ENCODE results near the gene BBS5. TPM values are rescaled to one million over a fixed set of nuclear protein-coding genes. Genes with fewer than 3 reads are reported as not detected.

BBS5 gene
- total RNA-seq, 1 donor from 2014 or later, result 10.2 TPM

GRCh38 chr2:169464466-169464865 is 14.8 kb upstream of the BBS5 start:
- no peak for DNase-seq (ENCODE audit: low spot score in 2 of 2, unreplicated experiment in 2 of 2)
- H3K27ac Mint-ChIP-seq, result no peak overlapping the region
- H3K4me1 Mint-ChIP-seq, result no peaks in the 10 kb centered on the region
- TF ChIP-seq CTCF (IDR thresholded peaks at IDR 0.05; ENCODE audit: unreplicated experiment), result no peak
- no peaks in the 10 kb centered on the region for H3K27me3 Mint-ChIP-seq (ENCODE audit: low read depth)
- H3K36me3 Mint-ChIP-seq, result no peaks in the 10 kb centered on the region
- H3K9me3 Mint-ChIP-seq, result no peaks in the 10 kb centered on the region
- no peak overlapping the region for H3K4me3 Mint-ChIP-seq

- H3K4me3 Mint-ChIP-seq, result no peak overlapping the region
- no peaks in the 10 kb centered on the region for H3K27me3 Mint-ChIP-seq (ENCODE audit: low read depth)
- no peaks in the 10 kb centered on the region for H3K4me1 Mint-ChIP-seq
- no peak for DNase-seq (ENCODE audit: low spot score in 2 of 2, unreplicated experiment in 2 of 2)
- TF ChIP-seq CTCF (IDR thresholded peaks at IDR 0.05; ENCODE audit: unreplicated experiment), result no peak
- H3K9me3 Mint-ChIP-seq, result no peaks in the 10 kb centered on the region
- H3K36me3 Mint-ChIP-seq, result no peaks in the 10 kb centered on the region
- H3K27ac Mint-ChIP-seq, result no peak overlapping the region
Observed at GRCh38 chr2:169464882-169465281, 14.4 kb upstream of the BBS5 start.

GRCh38 chr2:169468841-169469240 is 10.5 kb upstream of the BBS5 start:
- no peaks in the 10 kb centered on the region for H3K27me3 Mint-ChIP-seq (ENCODE audit: low read depth)
- no peaks in the 10 kb centered on the region for H3K4me1 Mint-ChIP-seq
- H3K36me3 Mint-ChIP-seq, result no peaks in the 10 kb centered on the region
- no peak overlapping the region for H3K4me3 Mint-ChIP-seq
- H3K27ac Mint-ChIP-seq, result no peak overlapping the region
- no peaks in the 10 kb centered on the region for H3K9me3 Mint-ChIP-seq
- no peak for DNase-seq (ENCODE audit: low spot score in 2 of 2, unreplicated experiment in 2 of 2)
- TF ChIP-seq CTCF (IDR thresholded peaks at IDR 0.05; ENCODE audit: unreplicated experiment), result no peak

- no peak for TF ChIP-seq CTCF (IDR thresholded peaks at IDR 0.05; ENCODE audit: unreplicated experiment)
- Mint-ChIP-seq H3K36me3 (no peaks in the 10 kb centered on the region), H3K4me3 (no peak overlapping the region), H3K4me1 (no peaks in the 10 kb centered on the region), H3K27ac (no peak overlapping the region), H3K27me3 (ENCODE audit: low read depth) (no peaks in the 10 kb centered on the region), H3K9me3 (no peaks in the 10 kb centered on the region)
- no peak for DNase-seq (ENCODE audit: low spot score in 2 of 2, unreplicated experiment in 2 of 2)
Observed at GRCh38 chr2:169469952-169470572, 9.2 kb upstream of the BBS5 start.

- Mint-ChIP-seq H3K4me3 (no peak overlapping the region), H3K9me3 (no peaks in the 10 kb centered on the region), H3K36me3 (no peaks in the 10 kb centered on the region), H3K27me3 (ENCODE audit: low read depth) (no peaks in the 10 kb centered on the region), H3K27ac (no peak overlapping the region), H3K4me1 (no peaks in the 10 kb centered on the region)
- DNase-seq (ENCODE audit: low spot score in 2 of 2, unreplicated experiment in 2 of 2), result no peak
- TF ChIP-seq CTCF (IDR thresholded peaks at IDR 0.05; ENCODE audit: unreplicated experiment), result no peak
Observed at GRCh38 chr2:169472249-169472648, 7.0 kb upstream of the BBS5 start.

GRCh38 chr2:169476459-169476858 is 2.8 kb upstream of the BBS5 start:
- Mint-ChIP-seq H3K4me3 (no peak overlapping the region), H3K36me3 (no peaks in the 10 kb centered on the region), H3K9me3 (no peaks in the 10 kb centered on the region), H3K4me1 (peaks cover 6% of the 10 kb centered on the region), H3K27ac (no peak overlapping the region), H3K27me3 (ENCODE audit: low read depth) (no peaks in the 10 kb centered on the region)
- TF ChIP-seq CTCF (IDR thresholded peaks at IDR 0.05; ENCODE audit: unreplicated experiment), result no peak
- DNase-seq (ENCODE audit: low spot score in 2 of 2, unreplicated experiment in 2 of 2), result no peak

Data from mesothelial cell of epicardium (in vitro differentiated cells).